ENCODE measurements around the gene AGAP3. TPM values are rescaled to one million over a fixed set of nuclear protein-coding genes. Genes with fewer than 3 reads are reported as not detected.

Gene AGAP3
- total RNA-seq, 2 experiments from 2014 or later = 41.2 to 48.5 TPM

DNA sequence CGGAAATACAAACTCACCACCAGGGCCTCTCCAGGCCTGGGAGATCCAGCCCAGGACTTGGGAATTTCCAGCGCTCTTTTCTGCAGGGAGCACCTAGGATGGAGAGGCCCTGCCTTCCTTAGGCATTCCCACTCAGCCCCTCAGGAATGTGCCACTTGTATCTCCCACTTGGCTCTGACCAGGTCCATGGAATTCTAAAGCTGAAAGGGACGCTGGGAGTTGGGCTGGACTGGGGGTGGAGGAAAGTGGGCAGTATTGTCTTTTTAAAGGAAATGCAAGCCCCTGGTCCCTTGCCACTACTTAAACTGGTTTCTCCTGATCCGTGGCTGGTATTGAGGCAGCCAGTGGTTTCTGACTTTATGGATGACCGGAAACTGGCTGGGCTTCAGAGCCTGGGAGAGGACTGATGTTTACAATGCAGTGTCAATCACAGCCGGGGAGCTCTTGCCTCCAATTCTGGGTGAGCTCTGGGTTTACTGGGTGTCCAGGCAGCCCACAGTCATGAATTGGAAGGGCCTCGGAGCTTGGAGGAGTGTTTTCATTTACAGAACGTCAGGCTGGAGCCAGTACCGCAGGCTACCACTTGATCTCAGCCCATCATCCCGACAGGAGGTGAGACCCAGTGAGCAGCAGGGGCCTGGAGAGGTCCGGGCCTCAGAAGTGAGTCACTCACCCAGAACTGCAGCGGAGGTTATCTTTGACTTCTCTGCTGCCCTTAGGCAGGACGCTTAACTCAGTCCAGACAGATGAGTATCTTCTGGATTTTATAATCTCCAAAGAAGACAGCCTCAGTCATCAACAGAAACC is 27.3 kb downstream of the AGAP3 start:
- POLR2A ChIA-PET = no interaction called here
- CTCF ChIA-PET = interaction anchor here (0.6 to 3.2 kb wide), 7 partner anchors 10 to 172 kb away, joined by 3 to 14 read pairs (median 4); no protein-coding TSS in a partner anchor

DNA sequence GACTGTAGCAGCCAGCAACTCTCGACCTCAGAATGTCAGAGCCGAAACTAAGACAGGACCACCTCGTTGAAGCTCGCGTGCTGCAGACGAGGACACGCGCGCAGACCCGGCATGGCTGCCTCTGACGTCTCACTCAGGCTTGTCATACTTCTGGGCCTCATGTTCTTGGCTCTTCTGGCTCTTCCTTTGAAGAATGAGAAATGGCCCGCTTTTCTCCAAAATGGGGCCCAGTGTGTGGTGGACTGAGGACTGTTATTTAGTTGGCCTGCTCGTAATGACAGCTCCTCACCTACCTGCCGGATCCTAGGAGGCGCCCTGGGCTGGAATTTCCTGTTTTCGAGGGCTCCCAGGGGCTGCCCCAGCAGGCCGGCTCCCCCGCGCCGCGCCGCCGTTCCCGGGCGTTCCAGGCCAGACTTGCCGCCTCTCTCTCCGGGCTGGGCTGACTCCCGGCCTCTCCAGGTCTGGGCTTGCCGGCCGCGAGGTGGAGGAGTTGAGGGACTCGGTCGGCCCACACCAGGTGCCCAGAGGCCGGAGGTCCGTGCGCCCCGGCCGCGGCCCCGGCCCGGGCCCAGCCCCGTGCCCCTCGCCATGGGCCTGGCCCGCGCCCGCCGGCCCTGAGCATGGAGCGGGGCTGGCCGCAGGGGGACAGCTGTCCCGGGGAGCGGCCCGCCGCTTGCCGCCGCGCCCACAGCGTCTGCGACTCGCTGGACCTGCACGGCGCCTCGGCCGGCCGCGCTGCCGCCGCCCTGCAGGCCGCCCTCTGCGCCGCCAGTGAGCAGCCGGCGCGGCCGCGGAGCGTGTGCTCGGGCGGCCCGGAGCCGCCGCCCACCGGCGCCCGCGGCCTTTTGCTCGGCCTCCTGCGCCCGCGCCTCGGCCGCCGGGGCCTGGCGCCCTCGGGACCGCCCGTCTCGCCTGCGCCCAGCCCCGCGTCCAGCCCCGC is 28.1 kb downstream of the AGAP3 start:
- POLR2A ChIA-PET = no interaction called here
- CTCF ChIA-PET = interaction anchor here (0.6 to 3.2 kb wide), 7 partner anchors 9 to 189 kb away, joined by 3 to 14 read pairs (median 4); no protein-coding TSS in a partner anchor

DNA sequence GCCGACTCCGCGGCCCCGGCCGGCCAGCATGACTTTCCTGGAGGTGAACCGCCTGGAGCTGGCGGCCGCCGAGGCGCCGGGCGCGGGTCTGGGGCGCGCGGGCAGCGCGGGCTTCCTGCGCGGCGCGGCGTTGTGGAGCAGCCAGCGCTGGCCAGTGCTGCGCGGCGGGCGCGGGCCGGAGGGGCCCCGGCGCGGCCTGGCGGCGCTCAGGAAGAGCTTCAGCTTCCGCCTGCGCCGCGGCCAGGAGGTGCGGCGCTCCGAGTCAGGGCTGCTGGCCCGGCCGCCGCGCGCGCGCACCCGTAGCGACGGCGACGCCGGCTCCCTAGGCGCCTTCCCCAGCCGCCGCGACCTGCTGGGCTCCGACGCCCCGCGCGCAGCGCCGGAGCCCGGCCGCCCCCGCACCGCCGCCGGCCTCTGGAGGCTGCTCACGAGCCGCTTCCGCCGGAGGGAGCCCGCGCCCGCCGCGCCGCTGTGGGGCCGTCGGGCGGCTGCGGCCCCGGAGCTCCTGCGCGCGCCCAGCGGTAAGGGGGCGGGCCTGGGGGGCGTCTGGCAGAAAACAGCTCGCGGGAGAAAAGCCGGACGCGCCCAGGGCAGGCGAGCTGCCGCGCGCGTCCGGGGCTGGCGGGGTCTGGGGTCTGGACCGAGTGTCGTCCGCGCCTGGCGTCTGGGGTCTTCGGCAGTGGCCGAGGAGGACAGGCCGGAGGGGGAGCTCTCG is 29.0 kb downstream of the AGAP3 start:
- POLR2A ChIA-PET = no interaction called here

DNA sequence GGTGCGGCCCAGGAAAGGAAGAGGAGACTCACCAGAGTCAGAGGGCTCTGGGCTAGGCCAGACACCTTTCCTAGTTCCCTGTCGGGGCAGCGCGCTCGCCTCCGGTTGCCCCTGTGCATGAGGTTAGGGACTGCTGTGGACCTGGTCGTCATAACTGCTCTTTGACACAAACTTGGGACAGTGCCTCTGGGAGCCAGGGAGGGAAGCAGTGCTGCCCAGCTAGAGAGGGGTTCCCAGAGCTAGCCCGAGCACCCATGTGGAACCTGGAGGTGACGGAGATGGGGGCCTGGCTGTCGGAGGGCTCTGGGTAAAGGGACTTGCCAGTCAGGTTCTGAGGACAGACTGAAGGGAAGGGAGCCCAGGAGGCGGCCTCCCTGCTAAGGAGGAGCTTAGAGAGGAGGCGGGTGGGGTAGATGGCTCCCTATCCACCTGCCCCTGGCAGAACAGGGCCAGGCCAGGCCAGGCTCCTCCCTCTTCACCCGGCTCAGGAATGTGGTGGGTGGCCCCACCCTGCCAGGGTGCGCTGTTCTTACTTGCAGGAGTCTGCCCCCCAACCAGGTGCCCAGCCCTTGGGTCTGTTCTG is 29.7 kb downstream of the AGAP3 start:
- ChIA-PET CTCF (interaction anchor here (0.5 to 1.6 kb wide), 3 partner anchors 8 to 58 kb away, joined by 3 to 6 read pairs (median 3); partner anchors contain the start of gene CDK5), POLR2A (no interaction called here)

More for the DNA sequence above, 29.0 kb downstream of the AGAP3 start:
- CTCF ChIA-PET = interaction anchor here (0.5 to 1.6 kb wide), 5 partner anchors 9 to 189 kb away, joined by 3 to 6 read pairs (median 3); partner anchors contain the start of gene CDK5

DNA sequence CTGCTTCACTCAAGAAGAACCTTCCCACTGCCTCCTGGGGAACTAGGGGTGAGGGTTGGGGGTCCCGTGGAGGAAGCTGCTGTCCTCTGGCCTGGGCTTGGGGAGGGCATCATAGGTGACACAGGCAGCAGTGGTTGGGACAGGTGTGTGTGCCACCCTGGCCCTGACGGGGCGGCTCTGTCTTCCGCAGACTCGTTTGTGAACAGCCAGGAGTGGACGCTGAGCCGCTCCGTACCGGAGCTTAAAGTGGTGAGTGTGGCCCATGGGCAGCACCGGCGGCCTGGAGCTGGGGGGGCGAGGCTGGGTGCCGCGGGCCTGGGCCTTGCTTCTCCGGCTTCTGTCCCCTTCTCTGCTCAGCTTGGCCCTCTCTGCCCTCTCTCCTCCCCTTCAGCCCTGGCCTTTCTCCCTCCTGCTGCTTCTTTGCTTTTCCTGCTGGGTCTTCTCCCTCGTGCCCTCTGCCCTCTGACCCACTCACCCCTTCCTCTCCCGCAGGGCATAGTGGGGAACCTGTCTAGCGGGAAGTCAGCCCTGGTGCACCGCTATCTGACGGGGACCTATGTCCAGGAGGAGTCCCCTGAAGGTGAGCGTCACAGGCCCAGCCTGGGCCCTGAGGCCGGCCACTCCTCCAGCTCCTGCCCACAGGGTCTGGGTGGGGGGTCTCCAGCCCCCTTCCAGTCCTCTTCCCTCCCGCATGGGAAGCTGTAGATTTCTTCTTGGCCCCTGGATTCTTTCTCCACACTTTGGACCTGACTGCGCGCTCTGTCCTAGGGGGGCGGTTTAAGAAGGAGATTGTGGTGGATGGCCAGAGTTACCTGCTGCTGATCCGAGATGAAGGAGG is 30.5 kb downstream of the AGAP3 start:
- CTCF ChIA-PET = interaction anchor here (1.1 to 1.6 kb wide), 2 partner anchors 7 to 9 kb away, joined by 3 to 6 read pairs; no protein-coding TSS in a partner anchor
- POLR2A ChIA-PET = no interaction called here

DNA sequence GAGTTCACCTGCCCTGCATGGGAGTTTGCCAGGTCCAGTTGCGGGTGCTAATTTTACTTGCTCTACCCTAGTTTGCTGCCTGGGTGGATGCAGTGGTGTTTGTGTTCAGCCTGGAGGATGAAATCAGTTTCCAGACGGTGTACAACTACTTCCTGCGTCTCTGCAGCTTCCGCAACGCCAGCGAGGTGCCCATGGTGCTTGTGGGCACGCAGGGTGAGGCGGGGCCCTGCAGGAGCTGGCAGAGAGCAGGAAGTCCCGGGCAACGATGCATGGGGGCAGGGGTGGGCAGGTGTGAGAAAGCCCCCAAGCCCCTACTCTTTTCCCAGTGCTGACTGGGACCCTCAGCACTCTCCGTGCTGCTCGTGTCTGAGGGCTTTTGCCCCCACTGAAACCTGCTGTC is 31.3 kb downstream of the AGAP3 start:
- CTCF ChIA-PET = interaction anchor here (1.0 to 1.1 kb wide), 2 partner anchors 10 to 56 kb away, joined by 3 read pairs; no protein-coding TSS in a partner anchor
- POLR2A ChIA-PET = no interaction called here

DNA sequence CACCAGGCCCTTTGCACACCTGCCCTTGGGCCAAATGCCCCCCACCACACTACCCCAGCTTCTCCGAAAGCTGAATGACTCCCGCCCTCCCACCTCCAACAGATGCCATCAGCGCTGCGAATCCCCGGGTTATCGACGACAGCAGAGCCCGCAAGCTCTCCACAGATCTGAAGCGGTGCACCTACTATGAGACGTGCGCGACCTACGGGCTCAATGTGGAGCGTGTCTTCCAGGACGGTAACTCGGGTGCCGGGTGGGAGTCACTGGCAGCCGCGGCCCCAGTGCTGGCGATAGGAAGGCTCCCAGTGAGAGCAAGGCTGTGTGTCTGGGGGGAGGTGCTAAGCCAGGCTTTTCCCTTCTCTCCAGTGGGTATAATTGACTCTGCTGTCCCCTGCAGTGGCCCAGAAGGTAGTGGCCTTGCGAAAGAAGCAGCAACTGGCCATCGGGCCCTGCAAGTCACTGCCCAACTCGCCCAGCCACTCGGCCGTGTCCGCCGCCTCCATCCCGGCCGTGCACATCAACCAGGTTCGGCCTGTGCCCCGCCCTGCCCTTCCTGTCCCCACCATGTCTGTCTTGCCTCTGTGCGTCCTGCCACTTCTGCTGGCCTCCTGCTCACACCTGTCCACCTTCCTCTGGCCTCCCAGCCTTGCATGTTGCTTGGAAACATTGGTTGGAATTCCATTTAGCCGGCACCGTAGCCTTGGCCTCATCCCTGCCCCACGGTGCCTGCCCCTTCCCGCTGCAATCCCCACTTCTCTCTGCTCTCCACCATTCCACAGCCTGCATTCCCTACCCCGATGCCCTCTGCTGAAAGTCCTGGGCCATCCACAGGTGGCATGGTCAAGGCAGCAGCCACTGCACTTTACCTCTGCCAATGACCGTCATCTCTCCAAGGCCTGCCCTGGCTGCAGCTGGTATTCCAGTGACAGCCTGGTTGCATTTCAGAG is 32.1 kb downstream of the AGAP3 start:
- POLR2A ChIA-PET = no interaction called here

DNA sequence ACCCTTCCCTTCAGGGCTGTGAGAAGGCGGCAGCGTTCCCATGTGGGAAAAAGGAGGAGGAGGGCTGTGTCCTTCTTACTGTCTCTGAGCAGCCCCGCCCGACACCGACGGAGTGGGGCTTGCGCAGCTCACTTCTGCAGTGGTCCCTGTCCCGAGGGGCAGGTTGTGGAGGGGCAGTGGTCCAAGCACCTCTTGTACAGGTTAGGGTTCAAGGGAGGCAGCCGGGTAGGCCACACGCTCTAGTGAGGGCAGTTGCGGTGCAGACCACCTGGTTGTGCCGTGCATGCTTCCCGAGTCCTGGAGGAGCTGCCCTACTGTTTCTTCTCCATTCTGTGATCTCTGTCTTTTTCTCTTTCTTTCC is 32.8 kb downstream of the AGAP3 start:
- CTCF ChIA-PET = interaction anchor here (0.6 to 1.3 kb wide), 2 partner anchors 47 to 197 kb away, joined by 3 read pairs; no protein-coding TSS in a partner anchor
- POLR2A ChIA-PET = no interaction called here

More for the DNA sequence above, 32.1 kb downstream of the AGAP3 start:
- CTCF ChIA-PET = interaction anchor here (1.0 to 1.3 kb wide), 2 partner anchors 55 to 197 kb away, joined by 3 read pairs; no protein-coding TSS in a partner anchor

DNA sequence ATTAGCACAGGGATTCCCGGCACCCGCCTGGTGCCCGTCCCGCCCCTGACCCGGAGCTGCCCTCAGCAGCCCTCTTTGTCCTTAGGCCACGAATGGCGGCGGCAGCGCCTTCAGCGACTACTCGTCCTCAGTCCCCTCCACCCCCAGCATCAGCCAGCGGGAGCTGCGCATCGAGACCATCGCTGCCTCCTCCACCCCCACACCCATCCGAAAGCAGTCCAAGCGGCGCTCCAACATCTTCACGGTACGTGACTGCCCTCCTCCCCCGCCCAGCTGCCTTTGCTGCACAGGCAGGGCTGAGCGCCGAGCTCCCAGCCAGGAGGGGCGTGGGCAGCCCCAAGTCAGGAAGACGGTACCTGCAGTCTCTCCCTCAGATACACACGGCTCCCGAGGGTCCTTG is 33.6 kb downstream of the AGAP3 start:
- POLR2A ChIA-PET = no interaction called here
- CTCF ChIA-PET = interaction anchor here (1.0 to 1.3 kb wide), 2 partner anchors 9 to 196 kb away, joined by 3 to 4 read pairs; no protein-coding TSS in a partner anchor

DNA sequence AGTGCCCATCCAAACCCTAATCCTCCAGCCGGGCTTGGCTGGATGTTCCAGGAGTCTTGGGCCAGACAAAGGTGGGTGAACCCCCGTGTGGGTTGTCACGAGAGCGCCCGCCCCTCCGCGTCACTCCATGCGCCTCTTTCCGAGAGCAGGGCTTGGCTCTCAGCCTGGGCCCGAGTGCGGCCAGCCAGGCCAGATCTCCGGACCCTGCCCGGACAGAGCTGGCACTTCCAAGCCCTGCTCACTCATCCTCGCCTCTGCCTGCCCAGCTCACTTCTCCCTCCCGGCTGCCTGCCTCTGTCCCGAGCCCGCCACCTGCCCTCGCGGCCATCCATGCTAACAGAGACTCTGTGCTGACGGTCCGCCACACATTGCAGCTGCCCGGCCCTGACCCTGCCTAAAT is 34.6 kb downstream of the AGAP3 start:
- CTCF ChIA-PET = interaction anchor here (0.9 to 1.1 kb wide), 2 partner anchors 10 to 51 kb away, joined by 3 to 4 read pairs; no protein-coding TSS in a partner anchor
- POLR2A ChIA-PET = no interaction called here

DNA sequence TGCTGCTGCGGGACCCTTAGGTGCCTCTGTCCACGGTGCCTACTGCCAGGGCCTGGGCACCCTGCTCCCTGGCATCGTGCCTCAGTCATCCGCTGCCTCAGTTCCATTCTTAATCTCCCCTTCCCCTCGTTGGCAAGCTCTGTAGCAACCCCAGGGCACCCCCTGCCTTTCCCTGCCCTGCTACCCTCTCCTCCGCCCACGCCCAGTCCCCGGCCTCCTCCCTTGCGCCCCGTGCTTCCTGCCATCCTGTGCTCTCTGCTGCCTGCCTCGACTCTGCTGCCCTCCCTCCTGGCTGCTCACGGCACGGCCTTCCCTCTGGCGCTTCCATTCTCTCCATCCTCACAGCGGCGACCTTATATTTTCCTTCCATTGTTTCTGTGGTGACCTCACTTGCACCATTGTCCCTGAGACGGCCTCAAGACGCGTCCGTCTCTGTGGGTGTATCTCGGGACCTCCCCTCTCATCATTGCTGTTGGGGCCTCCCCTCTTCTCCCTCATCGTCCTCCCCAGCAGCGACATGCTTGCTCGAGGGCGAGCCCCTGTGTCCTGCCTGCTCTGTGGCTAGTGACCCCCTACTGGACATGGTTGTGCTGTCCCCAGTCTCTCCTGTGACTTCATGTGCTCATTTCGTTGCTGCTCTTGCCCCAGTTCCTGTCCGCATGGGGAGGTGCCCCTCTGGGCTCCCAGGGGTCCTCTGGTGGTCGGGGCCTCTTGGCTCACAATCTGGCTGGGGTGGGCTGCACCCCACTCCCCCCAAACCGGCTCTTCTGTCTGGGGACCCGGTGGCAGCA is 35.3 kb downstream of the AGAP3 start:
- CTCF ChIA-PET = interaction anchor here (0.9 to 1.1 kb wide), 2 partner anchors 10 to 50 kb away, joined by 3 to 4 read pairs; no protein-coding TSS in a partner anchor
- POLR2A ChIA-PET = no interaction called here

DNA sequence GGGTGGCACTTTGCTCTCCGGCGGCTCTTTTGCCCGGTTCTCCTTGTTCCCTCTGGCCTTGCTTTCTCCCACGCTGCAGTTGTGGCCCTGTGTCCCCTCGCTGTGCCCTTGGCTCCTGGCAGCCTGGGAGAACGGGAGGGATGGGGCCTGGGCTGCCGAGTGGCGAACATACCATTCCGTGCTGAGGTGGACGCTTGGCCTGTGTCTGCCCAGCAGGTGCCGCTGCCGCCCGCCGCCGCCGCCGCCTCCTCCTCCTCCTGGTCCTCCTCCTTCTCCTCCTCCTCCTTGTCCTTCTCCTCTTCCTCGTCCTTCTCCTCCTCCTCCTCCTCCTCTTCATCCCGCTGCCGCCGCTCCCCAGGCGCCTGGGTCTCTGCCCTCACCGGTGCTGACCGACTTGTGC is 36.0 kb downstream of the AGAP3 start:
- ChIA-PET POLR2A (no interaction called here), CTCF (interaction anchor here (2.1 kb wide), 1 partner anchor 42 kb away, joined by 20 read pairs; no protein-coding TSS in a partner anchor)

DNA sequence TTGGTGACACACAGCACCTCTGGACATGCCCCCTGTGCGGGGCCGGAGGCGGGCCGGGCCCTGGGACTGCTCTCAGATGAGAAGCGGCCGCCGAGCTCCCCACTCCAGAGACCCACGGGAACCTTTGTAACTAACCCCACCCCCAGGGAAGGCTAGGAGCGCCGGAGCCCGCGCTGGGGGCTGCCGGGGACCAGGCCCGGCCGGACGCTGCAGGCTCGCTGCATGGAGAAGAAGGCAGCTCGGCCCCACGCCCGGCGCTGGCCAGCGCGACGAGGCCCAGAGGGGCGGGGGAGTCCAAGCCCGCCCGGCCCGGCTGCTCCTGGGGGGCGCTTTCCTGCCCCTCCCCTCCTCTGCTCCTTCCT is 36.5 kb downstream of the AGAP3 start:
- ChIA-PET CTCF (interaction anchor here (1.5 to 2.2 kb wide), 6 partner anchors 10 to 49 kb away, joined by 5 to 20 read pairs (median 10); no protein-coding TSS in a partner anchor), POLR2A (no interaction called here)

DNA sequence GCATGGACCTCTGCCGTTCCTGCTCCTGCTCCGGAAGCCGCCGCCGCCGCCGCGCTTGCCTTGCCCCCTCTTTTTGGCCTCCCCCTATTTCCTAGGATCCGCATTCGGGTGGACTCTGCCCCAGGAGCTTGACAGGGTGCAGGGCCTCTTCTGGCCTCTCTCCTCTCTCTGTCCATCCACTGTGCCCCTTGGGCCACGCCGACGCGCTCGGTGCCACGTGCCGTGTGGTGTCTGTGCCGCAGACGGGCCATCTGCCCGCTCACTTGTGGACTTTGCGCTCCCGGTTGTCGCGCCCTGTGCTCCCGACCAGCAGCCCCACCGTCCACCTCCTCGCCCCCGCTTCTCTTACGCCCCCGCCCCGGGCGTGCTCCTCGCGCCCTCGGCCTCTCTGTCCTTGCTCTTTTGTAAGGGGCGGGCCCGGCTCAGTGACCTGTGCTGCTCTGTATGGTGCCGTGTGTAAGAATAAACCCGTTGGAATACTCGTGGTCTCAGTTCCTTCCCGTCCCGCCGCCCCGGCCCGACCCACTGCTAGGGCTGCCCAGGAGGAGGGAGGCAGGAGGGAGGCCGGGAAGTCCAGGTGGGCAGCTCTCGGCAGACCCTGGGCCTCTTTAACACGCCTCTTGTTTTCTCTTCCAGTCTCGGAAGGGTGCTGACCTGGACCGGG is 37.0 kb downstream of the AGAP3 start:
- ChIA-PET CTCF (interaction anchor here (0.6 to 2.2 kb wide), 31 partner anchors 8 to 188 kb away, joined by 3 to 20 read pairs (median 4); partner anchors contain the start of genes ABCF2, CHPF2, GBX1 and NOS3), POLR2A (no interaction called here)

DNA sequence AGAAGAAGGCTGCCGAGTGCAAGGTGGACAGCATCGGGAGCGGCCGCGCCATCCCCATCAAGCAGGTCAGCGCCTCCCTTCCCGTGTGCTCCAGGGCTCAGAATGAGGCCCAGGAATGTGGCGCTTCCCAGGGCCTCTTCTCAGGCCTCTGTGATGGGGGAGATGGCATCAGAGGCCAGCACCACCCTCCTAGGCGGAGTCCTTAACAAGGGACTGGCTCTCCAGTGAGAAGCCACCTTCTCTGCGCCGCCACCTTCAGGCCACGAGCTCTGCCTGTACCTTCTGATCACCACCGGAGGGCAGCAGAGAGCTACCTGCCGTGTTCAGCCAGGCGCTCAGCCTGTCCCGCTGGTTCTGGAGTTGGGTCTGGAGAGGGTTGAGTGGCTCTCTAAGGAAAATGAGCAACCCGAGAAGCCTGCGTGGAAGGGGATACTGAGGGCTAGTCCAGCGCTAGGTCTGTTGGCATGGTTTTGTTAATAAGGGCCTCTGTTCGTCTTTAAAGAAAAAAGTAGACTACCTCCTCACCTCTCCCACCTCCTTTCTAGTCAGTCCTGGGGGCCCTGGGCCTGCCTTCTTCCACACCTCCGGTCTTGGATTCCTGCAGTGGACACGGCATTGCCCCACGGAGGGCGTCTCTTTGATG is 37.7 kb downstream of the AGAP3 start:
- CTCF ChIA-PET = interaction anchor here (0.6 to 2.2 kb wide), 36 partner anchors 8 to 265 kb away, joined by 3 to 20 read pairs (median 4); partner anchors contain the start of genes ABCF2, CHPF2, GBX1 and NOS3
- POLR2A ChIA-PET = no interaction called here
